GM18909 (cell line): Measurements from ENCODE around the gene MEIS2.

ENCODE experiments used
- ATAC-seq: cut with Tn5 transposase; IDR thresholded peaks from one replicate; pipeline ENCODE4 v1.9.1; 2021; ENCODE audit warnings: mild to moderate bottlenecking; ENCODE audit not compliant: unreplicated experiment, poor library complexity

Gene MEIS2

GRCh38 chr15:37099319-37100108, 835 bp downstream of the MEIS2 start:
- ATAC-seq, result peak; percentile 1

GRCh38 chr15:37098468-37099318, 1.7 kb downstream of the MEIS2 start:
- ATAC-seq, result peak; percentile 35

GRCh38 chr15:37097144-37097919, 3.0 kb downstream of the MEIS2 start:
- ATAC-seq, result no peak

- no peak for ATAC-seq
These were observed 3.7 kb downstream of the MEIS2 start for GRCh38 chr15:37096558-37097143.

GRCh38 chr15:37095770-37096557, 4.4 kb downstream of the MEIS2 start:
- ATAC-seq, result no peak

GRCh38 chr15:37094915-37095711, 5.2 kb downstream of the MEIS2 start:
- no peak for ATAC-seq

GRCh38 chr15:37094333-37094914, 5.9 kb downstream of the MEIS2 start:
- no peak for ATAC-seq

- no peak for ATAC-seq
These were observed 6.6 kb downstream of the MEIS2 start for GRCh38 chr15:37093480-37094332.

- no peak for ATAC-seq
These were observed 9.7 kb downstream of the MEIS2 start for GRCh38 chr15:37090543-37091175.

GRCh38 chr15:37088436-37088835, 11.9 kb downstream of the MEIS2 start:
- ATAC-seq, result no peak

- no peak for ATAC-seq
These were observed 13.2 kb downstream of the MEIS2 start for GRCh38 chr15:37087131-37087588.

- no peak for ATAC-seq
These were observed 13.8 kb downstream of the MEIS2 start for GRCh38 chr15:37086521-37086920.

GRCh38 chr15:37086120-37086519, 14.2 kb downstream of the MEIS2 start:
- no peak for ATAC-seq

GRCh38 chr15:37084602-37085001, 15.7 kb downstream of the MEIS2 start:
- no peak for ATAC-seq

GRCh38 chr15:37083610-37084009, 16.7 kb downstream of the MEIS2 start:
- no peak for ATAC-seq

GRCh38 chr15:37081983-37082382, 18.4 kb downstream of the MEIS2 start:
- ATAC-seq, result no peak
